Fibroblast of pulmonary artery (primary cell): ENCODE results near the gene HLCS.

Experiments used
- DNase-seq: peaks from one replicate; pipeline ENCODE4 v3.0.0-alpha.2; 2010; ENCODE audit warnings: low read depth
- H3K4me3 ChIP-seq: replicated peaks from 2 replicates; pipeline ENCODE4 v1.5.1; 2011; ENCODE audit warnings: low read depth, mild to moderate bottlenecking, control low read depth, low read length, moderate library complexity
- TF ChIP-seq, protein P1 (sequence below): IDR thresholded peaks from 2 replicates; pipeline ENCODE4 v1.5.1; 2011; ENCODE audit warnings: mild to moderate bottlenecking, control low read depth, low read length, inconsistent platforms; ENCODE audit errors: missing control alignments

The HLCS gene

DNA sequence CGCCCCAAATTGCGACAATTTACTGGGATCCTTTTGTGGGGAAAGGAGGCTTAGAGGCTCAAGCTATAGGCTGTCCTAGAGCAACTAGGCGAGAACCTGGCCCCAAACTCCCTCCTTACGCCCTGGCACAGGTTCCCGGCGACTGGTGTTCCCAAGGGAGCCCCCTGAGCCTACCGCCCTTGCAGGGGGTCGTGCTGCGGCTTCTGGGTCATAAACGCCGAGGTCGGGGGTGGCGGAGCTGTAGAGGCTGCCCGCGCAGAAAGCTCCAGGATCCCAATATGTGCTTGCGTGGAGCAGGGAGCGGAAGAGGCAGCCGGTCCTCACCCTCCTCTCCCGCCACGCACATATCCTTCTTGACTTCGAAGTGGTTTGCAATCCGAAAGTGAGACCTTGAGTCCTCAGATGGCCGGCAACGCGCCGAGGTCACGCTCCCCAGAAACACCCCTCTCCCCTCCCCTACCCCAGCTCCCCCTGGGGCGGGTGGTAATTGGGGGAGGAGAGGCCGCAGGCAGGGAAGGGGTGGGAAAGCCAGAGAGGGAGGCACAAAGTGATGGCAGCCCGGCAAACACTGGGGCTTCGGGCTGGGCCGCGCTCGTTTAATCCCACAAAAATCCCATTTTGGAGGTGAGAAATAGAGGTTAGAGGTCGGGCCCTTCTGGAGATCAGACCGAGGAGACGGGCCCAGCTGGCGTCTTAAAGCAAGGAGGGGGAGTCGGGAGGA lies 261.4 kb downstream of the HLCS start:
- no peak overlapping the region for H3K4me3 ChIP-seq
- TF ChIP-seq, protein P1, sequence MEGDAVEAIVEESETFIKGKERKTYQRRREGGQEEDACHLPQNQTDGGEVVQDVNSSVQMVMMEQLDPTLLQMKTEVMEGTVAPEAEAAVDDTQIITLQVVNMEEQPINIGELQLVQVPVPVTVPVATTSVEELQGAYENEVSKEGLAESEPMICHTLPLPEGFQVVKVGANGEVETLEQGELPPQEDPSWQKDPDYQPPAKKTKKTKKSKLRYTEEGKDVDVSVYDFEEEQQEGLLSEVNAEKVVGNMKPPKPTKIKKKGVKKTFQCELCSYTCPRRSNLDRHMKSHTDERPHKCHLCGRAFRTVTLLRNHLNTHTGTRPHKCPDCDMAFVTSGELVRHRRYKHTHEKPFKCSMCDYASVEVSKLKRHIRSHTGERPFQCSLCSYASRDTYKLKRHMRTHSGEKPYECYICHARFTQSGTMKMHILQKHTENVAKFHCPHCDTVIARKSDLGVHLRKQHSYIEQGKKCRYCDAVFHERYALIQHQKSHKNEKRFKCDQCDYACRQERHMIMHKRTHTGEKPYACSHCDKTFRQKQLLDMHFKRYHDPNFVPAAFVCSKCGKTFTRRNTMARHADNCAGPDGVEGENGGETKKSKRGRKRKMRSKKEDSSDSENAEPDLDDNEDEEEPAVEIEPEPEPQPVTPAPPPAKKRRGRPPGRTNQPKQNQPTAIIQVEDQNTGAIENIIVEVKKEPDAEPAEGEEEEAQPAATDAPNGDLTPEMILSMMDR, result no peak
- DNase-seq, result no peak

DNA sequence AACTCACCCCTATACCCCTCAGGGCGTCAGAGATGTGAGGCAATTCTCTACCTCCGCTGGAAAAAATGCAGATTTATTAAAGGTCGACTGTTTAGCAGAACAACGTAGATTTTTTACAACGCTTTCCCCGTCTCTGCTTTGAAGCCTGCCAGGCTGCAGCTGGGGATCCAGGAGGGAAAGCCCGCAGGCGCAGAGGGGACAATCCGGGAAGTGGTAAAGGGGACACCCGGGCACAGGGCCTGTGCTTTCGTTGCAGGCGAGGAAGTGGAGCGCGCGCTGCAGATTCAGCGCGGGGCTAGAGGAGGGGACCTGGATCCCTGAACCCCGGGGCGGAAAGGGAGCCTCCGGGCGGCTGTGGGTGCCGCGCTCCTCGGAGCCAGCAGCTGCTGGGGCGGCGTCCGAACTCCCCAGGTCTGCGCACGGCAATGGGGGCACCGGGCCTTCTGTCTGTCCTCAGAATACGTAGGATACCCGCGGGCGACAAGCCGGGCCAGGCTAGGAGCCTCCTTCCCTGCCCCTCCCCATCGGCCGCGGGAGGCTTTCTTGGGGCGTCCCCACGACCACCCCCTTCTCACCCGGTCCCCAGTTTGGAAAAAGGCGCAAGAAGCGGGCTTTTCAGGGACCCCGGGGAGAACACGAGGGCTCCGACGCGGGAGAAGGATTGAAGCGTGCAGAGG lies 262.1 kb downstream of the HLCS start:
- no peak for DNase-seq
- no peak overlapping the region for H3K4me3 ChIP-seq
- TF ChIP-seq, protein P1, result no peak

DNA sequence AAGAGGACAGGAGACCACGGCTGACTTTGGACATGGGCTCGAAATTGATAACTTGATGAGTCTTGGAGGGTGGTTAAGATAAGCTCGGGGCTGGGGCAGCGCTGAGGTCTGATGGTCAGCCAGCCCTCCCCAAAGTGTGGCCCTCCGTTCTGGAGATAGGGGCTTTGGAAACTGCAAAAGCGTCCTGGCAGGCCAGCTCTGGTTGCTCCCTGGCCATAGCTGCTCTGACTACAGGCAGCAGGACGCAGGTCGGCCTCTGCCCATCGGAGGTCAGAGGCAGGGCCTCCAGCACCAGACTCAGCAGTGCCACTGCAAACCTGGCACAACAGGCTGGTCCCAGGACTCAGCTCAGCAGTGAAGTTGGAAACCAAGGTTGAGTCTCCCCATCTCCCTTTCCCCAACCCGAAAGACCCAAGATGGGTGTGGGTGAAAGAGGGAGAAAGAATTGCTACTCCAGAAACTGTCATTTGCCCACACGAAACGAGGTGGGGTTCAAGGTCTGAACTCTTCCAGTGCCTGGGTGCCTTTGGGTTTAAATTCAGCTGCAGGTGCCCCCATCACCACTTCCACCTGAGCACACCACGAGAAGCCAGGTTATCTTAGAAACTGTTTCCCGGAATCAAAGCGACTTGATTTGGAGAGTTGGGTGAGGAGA lies 262.7 kb downstream of the HLCS start:
- TF ChIP-seq, protein P1, result no peak
- no peak overlapping the region for H3K4me3 ChIP-seq
- no peak for DNase-seq

DNA sequence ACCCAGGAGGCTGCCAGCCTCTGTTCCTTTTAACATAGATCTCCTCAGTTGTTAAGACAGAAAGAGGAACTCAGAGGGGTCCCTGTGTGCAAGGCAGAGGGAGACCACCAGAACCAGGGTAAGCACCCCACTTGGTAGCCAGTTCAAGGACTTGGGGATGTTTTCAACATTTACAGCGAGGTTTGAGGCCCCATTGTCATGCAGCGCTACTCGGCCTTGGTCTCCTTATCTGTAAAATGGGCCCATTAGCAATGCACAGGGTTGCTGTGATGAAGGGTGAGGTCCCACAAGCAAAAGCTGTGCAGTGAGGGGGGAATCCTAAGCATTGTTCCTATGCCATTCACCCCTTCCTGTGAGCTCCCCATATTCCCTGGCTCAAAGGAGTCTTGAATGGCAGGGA lies 263.3 kb downstream of the HLCS start:
- H3K4me3 ChIP-seq, result no peak overlapping the region

DNA sequence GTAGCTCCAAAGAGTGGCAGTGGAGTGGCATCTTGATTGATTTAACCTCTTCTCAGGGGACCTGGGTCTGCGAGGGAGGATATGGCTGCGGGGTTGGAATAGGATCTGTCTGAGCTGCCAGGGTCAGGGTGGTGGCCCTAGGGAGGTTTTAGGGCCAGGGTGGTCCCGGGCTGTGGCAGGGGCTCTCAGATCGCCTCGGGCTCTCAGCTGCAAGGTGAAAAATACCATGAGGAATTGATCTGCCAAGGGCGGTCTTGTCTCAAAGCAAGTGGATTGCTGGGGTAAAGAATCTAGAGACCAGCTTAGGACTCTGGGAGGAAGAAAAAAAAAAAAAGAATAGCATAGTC lies 263.9 kb downstream of the HLCS start:
- no peak overlapping the region for H3K4me3 ChIP-seq
- DNase-seq, result no peak
- TF ChIP-seq, protein P1, result no peak

More for the DNA sequence above, 263.3 kb downstream of the HLCS start:
- TF ChIP-seq, protein P1, result no peak
- no peak for DNase-seq

DNA sequence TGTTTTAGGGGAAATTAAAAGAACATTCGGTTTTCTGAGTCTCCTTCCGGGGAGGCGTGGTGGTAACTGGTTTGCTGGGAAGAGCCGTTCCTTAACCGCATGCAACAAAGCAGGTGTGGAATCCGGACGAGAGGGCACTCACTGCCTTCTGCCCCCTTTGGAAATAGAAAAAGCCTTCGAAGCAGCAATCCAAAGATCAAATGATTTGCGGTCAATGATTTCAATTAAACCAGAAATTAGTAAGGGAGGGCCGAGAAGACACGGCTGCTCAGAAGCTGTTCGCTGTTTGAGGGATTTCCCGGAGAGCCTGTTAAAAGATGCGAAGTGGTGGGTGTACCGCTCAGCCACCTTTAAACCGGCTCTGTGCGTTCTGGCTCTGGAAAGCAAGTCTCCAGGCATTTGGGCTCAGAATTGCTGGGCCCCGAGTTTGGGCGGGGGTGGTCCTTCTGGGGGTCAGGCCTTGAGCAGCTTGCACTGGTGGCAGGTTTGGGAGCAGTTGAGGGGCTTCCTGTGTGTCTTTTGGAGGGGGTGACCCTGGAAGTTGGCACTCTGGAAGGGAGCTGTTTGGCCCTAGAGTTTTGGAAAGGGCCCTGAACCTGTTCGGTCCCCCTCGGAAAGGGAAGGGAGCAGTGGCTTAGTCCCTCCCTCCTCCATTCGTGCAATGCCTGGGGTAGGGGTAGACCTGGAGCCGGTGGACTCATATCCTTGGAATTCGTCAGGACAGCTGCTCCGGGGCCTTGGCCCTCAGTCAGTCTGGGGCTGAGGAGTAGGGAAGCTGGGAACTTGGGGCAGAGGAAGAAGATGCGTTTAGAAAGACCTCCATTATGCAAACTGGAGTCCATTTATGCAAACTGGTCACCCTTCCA lies 264.5 kb downstream of the HLCS start:
- DNase-seq, result no peak
- no peak overlapping the region for H3K4me3 ChIP-seq
- TF ChIP-seq, protein P1, result no peak
